ENCODE measurements around the gene APBA2.

DNA sequence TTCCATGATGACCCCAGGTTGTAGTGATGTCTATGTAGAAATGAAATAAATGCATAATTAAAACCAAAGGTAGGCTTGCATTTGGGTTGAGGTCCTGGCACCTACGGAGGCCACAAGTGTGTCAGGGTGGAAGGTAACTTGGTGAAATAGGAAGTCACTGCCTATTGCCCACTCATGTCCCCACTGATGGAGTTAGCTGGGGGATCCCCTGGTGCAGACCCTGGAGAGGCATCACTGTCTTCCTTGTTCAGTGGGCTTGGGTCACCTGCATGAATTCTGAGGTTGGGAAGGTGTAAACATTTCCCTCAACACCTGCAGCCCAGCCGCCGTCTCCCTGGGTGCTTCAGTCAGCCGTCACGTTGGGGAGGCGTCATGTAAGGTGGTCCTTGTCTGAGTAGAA is 97.1 kb downstream of the APBA2 start:
- TF ChIP-seq CTCF (conservative IDR thresholded peaks at IDR 0.05; ENCODE audit: low read depth, low read length) (no peak), EZH2 (IDR thresholded peaks at IDR 0.05; ENCODE audit: borderline replicate concordance, low read depth, low read length, poor library complexity, severe bottlenecking) (no peak)
